Testis (tissue), 2 donors: ENCODE results near the gene MYH15.
A peak's percentile ranks its signal among the peaks of the same experiment; 100 is the strongest.

Source experiments
- POLR2A ChIP-seq: fragments of 450-650 bp; IDR thresholded peaks from one replicate; pipeline ENCODE4 v1.6.1; 2017; ENCODE audit warnings: antibody characterized with exemption, mild to moderate bottlenecking, moderate library complexity
- TF ChIP-seq, protein P1 (sequence below), 3 experiments: fragments of 450-650 bp in 2 of 3; fragments of 200-600 bp in 1 of 3; sonication (generic) in 1 of 3; IDR thresholded peaks; one replicate each; pipeline ENCODE4 v1.5.1; 2016 to 2019; ENCODE audit warnings: antibody characterized with exemption in 3 of 3, mild to moderate bottlenecking in 2 of 3, moderate library complexity in 1 of 3

DNA sequence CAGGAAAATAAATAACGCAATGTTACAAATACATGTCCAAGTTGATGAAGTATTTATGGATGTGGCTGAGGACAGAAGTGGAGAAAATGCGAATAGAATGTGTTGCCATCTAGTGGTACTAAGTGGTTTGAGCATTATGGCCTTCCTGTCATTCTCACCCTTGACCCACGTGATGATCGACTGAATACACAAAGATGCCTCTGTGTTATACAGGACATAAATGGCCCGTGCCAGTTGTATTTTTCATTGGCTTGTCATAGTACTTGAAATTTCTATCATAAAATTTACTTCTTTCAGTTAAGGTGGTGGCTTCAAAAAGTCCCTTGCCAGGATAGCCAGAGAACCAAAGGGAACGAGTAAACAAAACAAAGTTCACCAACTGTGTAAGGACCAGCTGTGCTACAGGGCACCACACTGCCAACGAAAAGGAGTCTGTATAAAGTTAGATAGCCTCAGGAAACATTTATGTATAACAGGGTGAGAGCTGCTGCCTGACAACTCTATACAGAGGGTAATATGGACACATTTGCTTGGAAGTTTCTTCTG is 103.7 kb downstream of the MYH15 start:
- TF ChIP-seq POLR2A = no peak
- TF ChIP-seq, protein P1, sequence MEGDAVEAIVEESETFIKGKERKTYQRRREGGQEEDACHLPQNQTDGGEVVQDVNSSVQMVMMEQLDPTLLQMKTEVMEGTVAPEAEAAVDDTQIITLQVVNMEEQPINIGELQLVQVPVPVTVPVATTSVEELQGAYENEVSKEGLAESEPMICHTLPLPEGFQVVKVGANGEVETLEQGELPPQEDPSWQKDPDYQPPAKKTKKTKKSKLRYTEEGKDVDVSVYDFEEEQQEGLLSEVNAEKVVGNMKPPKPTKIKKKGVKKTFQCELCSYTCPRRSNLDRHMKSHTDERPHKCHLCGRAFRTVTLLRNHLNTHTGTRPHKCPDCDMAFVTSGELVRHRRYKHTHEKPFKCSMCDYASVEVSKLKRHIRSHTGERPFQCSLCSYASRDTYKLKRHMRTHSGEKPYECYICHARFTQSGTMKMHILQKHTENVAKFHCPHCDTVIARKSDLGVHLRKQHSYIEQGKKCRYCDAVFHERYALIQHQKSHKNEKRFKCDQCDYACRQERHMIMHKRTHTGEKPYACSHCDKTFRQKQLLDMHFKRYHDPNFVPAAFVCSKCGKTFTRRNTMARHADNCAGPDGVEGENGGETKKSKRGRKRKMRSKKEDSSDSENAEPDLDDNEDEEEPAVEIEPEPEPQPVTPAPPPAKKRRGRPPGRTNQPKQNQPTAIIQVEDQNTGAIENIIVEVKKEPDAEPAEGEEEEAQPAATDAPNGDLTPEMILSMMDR (IDR thresholded peaks at IDR 0.05) = peak; percentile 47 to 64 (median 62)
